ENCODE data around the gene PJA2.
"Not testable (repeated sequence)": the region's sequence is repeated elsewhere in the genome, so short reads cannot be mapped to it uniquely, and the experiment has no call there.

DNA sequence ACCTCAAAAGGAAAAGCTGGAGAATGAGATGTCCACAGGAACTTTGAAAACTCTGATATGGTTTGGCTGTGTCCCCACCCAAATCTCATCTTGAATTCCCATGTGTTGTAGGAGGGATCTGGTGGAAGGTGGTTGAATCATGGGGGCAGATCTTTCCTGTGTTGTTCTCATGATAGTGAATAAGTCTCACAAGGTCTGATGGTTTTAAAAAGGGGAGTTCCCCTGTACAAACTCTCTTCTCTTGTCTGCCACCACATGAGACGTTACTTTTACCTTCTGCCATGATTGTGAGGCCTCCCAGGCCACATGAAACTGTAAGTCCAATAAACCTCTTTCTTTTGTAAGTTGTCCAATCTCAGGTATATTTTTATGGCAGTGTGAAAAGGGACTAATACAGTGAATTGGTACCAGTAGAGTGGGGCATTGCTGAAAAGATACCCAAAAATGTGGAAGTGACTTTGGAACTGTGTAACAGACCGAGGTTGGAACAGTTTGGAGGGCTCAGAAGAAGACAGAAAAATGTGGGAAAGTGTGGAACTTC lies 4.2 kb upstream of the PJA2 start:
- TF ChIP-seq POLR2AphosphoS5 (IDR thresholded peaks at IDR 0.05; ENCODE audit: borderline replicate concordance, low read depth, low read length); FOXP2 (optimal IDR thresholded peaks at IDR 0.05; ENCODE audit: control extremely low read depth, extremely low read length, insufficient read depth); EZH2 (IDR thresholded peaks at IDR 0.05): not testable (repeated sequence)

Data from SK-N-MC (cell line).